CD4-positive, alpha-beta T cell (primary cell): Measurements from ENCODE around the gene SSNA1. TPM values are rescaled to one million over a fixed set of nuclear protein-coding genes. Genes with fewer than 3 reads are reported as not detected.

Experiments
- ATAC-seq: fragments of 200-7000 bp; cut with Tn5 transposase; one replicate; pipeline ENCODE4 v1.10.0; 2022; ENCODE audit warnings: mild to moderate bottlenecking; ENCODE audit not compliant: poor library complexity
- CTCF ChIA-PET: fragments of 350-600 bp; sonication (Branson Sonifier 250); formaldehyde crosslinking; loops from one replicate; lab custom pipeline; 2021; ENCODE audit warnings: antibody characterized with exemption, inconsistent platforms; lab: Charles Lee
- POLR2A ChIA-PET: fragments of 350-600 bp; sonication (Branson Sonifier 250); formaldehyde crosslinking; loops from one replicate; lab custom pipeline; 2021; ENCODE audit warnings: antibody characterized with exemption, inconsistent platforms; lab: Charles Lee
- DNase-seq, 14 experiments: peaks; one replicate each; pipeline ENCODE4 v3.0.0-alpha.2; 2013 to 2020; ENCODE audit warnings: mixed read lengths in 2 of 14
- H3K27ac ChIP-seq, 2 donors: one replicate each; pipeline versions ENCODE4 v1.5.1 to v1.7.0; 2013; ENCODE audit warnings: low read length in 2 of 2, low read depth in 1 of 2, mild to moderate bottlenecking in 1 of 2
- H3K27me3 ChIP-seq, 2 experiments: 1 replicate in 1 of 2; 2 replicates in 1 of 2; pipeline versions ENCODE4 v1.6.1 to v1.7.0; 2013; ENCODE audit warnings: low read length in 2 of 2, control low read depth in 1 of 2, mild to moderate bottlenecking in 1 of 2, moderate library complexity in 1 of 2; ENCODE audit not compliant: insufficient read depth in 2 of 2, control insufficient read depth in 1 of 2
- H3K36me3 ChIP-seq: one replicate; pipeline ENCODE4 v1.6.1; 2013; ENCODE audit warnings: low read length, control low read depth; ENCODE audit not compliant: insufficient read depth
- H3K4me1 ChIP-seq: one replicate; pipeline ENCODE4 v1.6.1; 2013; ENCODE audit warnings: low read length, control low read depth; ENCODE audit not compliant: insufficient read depth
- H3K4me3 ChIP-seq: one replicate; pipeline ENCODE4 v1.5.1; 2013; ENCODE audit warnings: mild to moderate bottlenecking, low read length, moderate library complexity
- H3K9me3 ChIP-seq, 2 experiments: 1 replicate in 1 of 2; 2 replicates in 1 of 2; pipeline versions ENCODE4 v1.6.1 to v1.7.0; 2013; ENCODE audit warnings: low read length in 2 of 2, mild to moderate bottlenecking in 2 of 2, control low read depth in 1 of 2, moderate library complexity in 1 of 2; ENCODE audit not compliant: control insufficient read depth in 1 of 2, insufficient read depth in 1 of 2
- H3K27ac Mint-ChIP-seq: one replicate; pipeline ENCODE4 v1.8.0; 2020; ENCODE audit warnings: mixed read lengths
- H3K27me3 Mint-ChIP-seq: one replicate; pipeline ENCODE4 v1.8.0; 2021; ENCODE audit warnings: mixed read lengths
- H3K36me3 Mint-ChIP-seq: one replicate; pipeline ENCODE4 v1.8.0; 2021; ENCODE audit warnings: low read depth, mixed read lengths
- H3K4me1 Mint-ChIP-seq: one replicate; pipeline ENCODE4 v1.8.0; 2021; ENCODE audit warnings: low read depth, mixed read lengths
- H3K4me3 Mint-ChIP-seq: one replicate; pipeline ENCODE4 v1.8.0; 2020; ENCODE audit warnings: mild to moderate bottlenecking, mixed read lengths
- H3K9me3 Mint-ChIP-seq: one replicate; pipeline ENCODE4 v1.8.0; 2020; ENCODE audit warnings: mixed read lengths
- CTCF ChIP-seq: fragments of 200-600 bp; IDR thresholded peaks from one replicate; pipeline ENCODE4 v1.8.0; 2022; ENCODE audit warnings: antibody characterized with exemption, mild to moderate bottlenecking
- intact Hi-C, 2 experiments: fragments of 100-400 bp; cut with DNase I in 1 of 2; cut with micrococcal nuclease in 1 of 2; formaldehyde crosslinking; loops; one replicate each; pipeline versions ENCODE4 v1.15.1 to v1.9.0; 2023 to 2025; cut with DNase I, micrococcal nuclease
- total RNA-seq, 174 experiments: library from RNA in 2 of 174; stranded (reverse) in 2 of 174; gene quantifications; one replicate each; pipeline ENCODE4 v1.2.3 and lab custom pipeline; 2021 to 2026

SSNA1 gene
- total RNA-seq, 2 experiments from 2014 or later: 30.1 to 30.5 TPM

- H3K36me3 ChIP-seq: no peaks in the 10 kb centered on the region
- intact Hi-C loops: no loop called here
- ChIA-PET POLR2A (interaction anchor here (0.9 kb wide), 1 partner anchor 21 kb away, joined by 3 read pairs; no protein-coding TSS in a partner anchor), CTCF (no interaction called here)
- peaks cover 4 to 7% of the 10 kb centered on the region in 2 experiments for H3K27me3 ChIP-seq
- no peaks in the 10 kb centered on the region for H3K9me3 Mint-ChIP-seq
- peak in 2 of 14 experiments; percentile 32 to 50 for DNase-seq
- H3K36me3 Mint-ChIP-seq: no peaks in the 10 kb centered on the region
- no peaks in the 10 kb centered on the region for H3K4me1 Mint-ChIP-seq
- H3K27ac Mint-ChIP-seq: no peak overlapping the region
- peaks cover 0 to 11% of the 10 kb centered on the region in 2 experiments for H3K9me3 ChIP-seq
- H3K27me3 Mint-ChIP-seq: peaks cover 10% of the 10 kb centered on the region
- H3K27ac ChIP-seq: no peak overlapping the region
- H3K4me1 ChIP-seq: peaks cover 5% of the 10 kb centered on the region
- no peak for TF ChIP-seq CTCF
- no peak overlapping the region for H3K4me3 Mint-ChIP-seq
- H3K4me3 ChIP-seq: no peak overlapping the region
- ATAC-seq: no peak
These were observed 38.4 kb upstream of the SSNA1 start for GRCh38 chr9:137149942-137150616.

- TF ChIP-seq CTCF: no peak
- Mint-ChIP-seq H3K27ac (no peak overlapping the region), H3K4me3 (no peak overlapping the region), H3K4me1 (no peaks in the 10 kb centered on the region), H3K9me3 (no peaks in the 10 kb centered on the region), H3K27me3 (peaks cover 15% of the 10 kb centered on the region), H3K36me3 (no peaks in the 10 kb centered on the region)
- ChIA-PET CTCF (interaction anchor here (0.7 kb wide), 1 partner anchor 50 kb away, joined by 4 read pairs; the partner anchor contains the start of gene TPRN), POLR2A (interaction anchor here (0.9 kb wide), 1 partner anchor 21 kb away, joined by 3 read pairs; no protein-coding TSS in a partner anchor)
- Histone ChIP-seq H3K36me3 (no peaks in the 10 kb centered on the region), H3K27ac (no peak overlapping the region), H3K27me3 (peaks cover 9 to 10% of the 10 kb centered on the region in 2 experiments), H3K9me3 (peaks cover 0 to 11% of the 10 kb centered on the region in 2 experiments), H3K4me1 (peaks cover 5% of the 10 kb centered on the region), H3K4me3 (no peak overlapping the region)
- intact Hi-C loops: no loop called here
- DNase-seq: peak in 2 of 14 experiments; percentile 70 to 75
- no peak for ATAC-seq
These were observed 37.6 kb upstream of the SSNA1 start for GRCh38 chr9:137150617-137151457.

- intact Hi-C loops: no loop called here
- TF ChIP-seq CTCF: no peak
- ATAC-seq: no peak
- Histone ChIP-seq H3K4me3 (no peak overlapping the region), H3K27ac (no peak overlapping the region), H3K4me1 (peaks cover 25% of the 10 kb centered on the region), H3K36me3 (no peaks in the 10 kb centered on the region), H3K9me3 (peaks cover 0 to 28% of the 10 kb centered on the region in 2 experiments), H3K27me3 (peaks cover 12 to 27% of the 10 kb centered on the region in 2 experiments)
- POLR2A ChIA-PET: no interaction called here
- no peak overlapping the region for H3K4me3 Mint-ChIP-seq
- H3K9me3 Mint-ChIP-seq: no peaks in the 10 kb centered on the region
- DNase-seq: no peak
- no peak overlapping the region for H3K27ac Mint-ChIP-seq
- CTCF ChIA-PET: no interaction called here
- H3K4me1 Mint-ChIP-seq: peaks cover 1% of the 10 kb centered on the region
- peaks cover 26% of the 10 kb centered on the region for H3K27me3 Mint-ChIP-seq
- no peaks in the 10 kb centered on the region for H3K36me3 Mint-ChIP-seq
These were observed 35.6 kb upstream of the SSNA1 start for GRCh38 chr9:137152844-137153405.
